ENCODE measurements around the gene IQSEC3.

The IQSEC3 gene

GRCh38 chr12:153080-153746, 86.6 kb downstream of the IQSEC3 start:
- Histone ChIP-seq H3K36me3 (no peaks in the 10 kb centered on the region), H3K4me1 (ENCODE audit: control insufficient read depth in 1 of 2, insufficient read depth in 1 of 2, low read depth in 1 of 2, low read length in 1 of 2) (no peaks in the 10 kb centered on the region), H3K4me3 (ENCODE audit: low read depth in 1 of 2, low read length in 1 of 2) (no peak overlapping the region), H3K27me3 (no peaks in the 10 kb centered on the region), H3K9me3 (no peaks in the 10 kb centered on the region), H3K27ac (no peak overlapping the region)
- no peak for TF ChIP-seq CTCF (IDR thresholded peaks at IDR 0.05)

- Histone ChIP-seq H3K4me1 (ENCODE audit: control insufficient read depth in 1 of 2, insufficient read depth in 1 of 2, low read depth in 1 of 2, low read length in 1 of 2) (no peaks in the 10 kb centered on the region), H3K27me3 (no peaks in the 10 kb centered on the region), H3K27ac (no peak overlapping the region), H3K9me3 (no peaks in the 10 kb centered on the region), H3K36me3 (no peaks in the 10 kb centered on the region), H3K4me3 (ENCODE audit: low read depth in 1 of 2, low read length in 1 of 2) (no peak overlapping the region)
- TF ChIP-seq CTCF (IDR thresholded peaks at IDR 0.05) = no peak
Observed at GRCh38 chr12:154058-154457, 87.5 kb downstream of the IQSEC3 start.

- Histone ChIP-seq H3K4me3 (ENCODE audit: low read depth in 1 of 2, low read length in 1 of 2) (no peak overlapping the region), H3K27me3 (no peaks in the 10 kb centered on the region), H3K4me1 (ENCODE audit: control insufficient read depth in 1 of 2, insufficient read depth in 1 of 2, low read depth in 1 of 2, low read length in 1 of 2) (no peaks in the 10 kb centered on the region), H3K27ac (no peak overlapping the region), H3K36me3 (no peaks in the 10 kb centered on the region), H3K9me3 (no peaks in the 10 kb centered on the region)
- no peak for TF ChIP-seq CTCF (IDR thresholded peaks at IDR 0.05)
Observed at GRCh38 chr12:155006-155405, 88.4 kb downstream of the IQSEC3 start.

GRCh38 chr12:155646-156045, 89.1 kb downstream of the IQSEC3 start:
- TF ChIP-seq CTCF (IDR thresholded peaks at IDR 0.05) = no peak
- Histone ChIP-seq H3K4me3 (ENCODE audit: low read depth in 1 of 2, low read length in 1 of 2) (no peak overlapping the region), H3K27ac (no peak overlapping the region), H3K27me3 (no peaks in the 10 kb centered on the region), H3K4me1 (ENCODE audit: control insufficient read depth in 1 of 2, insufficient read depth in 1 of 2, low read depth in 1 of 2, low read length in 1 of 2) (no peaks in the 10 kb centered on the region), H3K36me3 (no peaks in the 10 kb centered on the region), H3K9me3 (no peaks in the 10 kb centered on the region)

- H3K36me3 ChIP-seq = no peaks in the 10 kb centered on the region
- no peak overlapping the region for H3K27ac ChIP-seq
- TF ChIP-seq CTCF (IDR thresholded peaks at IDR 0.05) = no peak
- H3K4me3 ChIP-seq (ENCODE audit: low read depth in 1 of 2, low read length in 1 of 2) = no peak overlapping the region
- no peaks in the 10 kb centered on the region for H3K9me3 ChIP-seq
- no peaks in the 10 kb centered on the region for H3K27me3 ChIP-seq
- no peaks in the 10 kb centered on the region for H3K4me1 ChIP-seq (ENCODE audit: control insufficient read depth in 1 of 2, insufficient read depth in 1 of 2, low read depth in 1 of 2, low read length in 1 of 2)
Observed at GRCh38 chr12:156945-157344, 90.4 kb downstream of the IQSEC3 start.
